ENCODE measurements around the gene IQGAP2.

IQGAP2 gene

GRCh38 chr5:76745670-76746069, 342.6 kb downstream of the IQGAP2 start:
- no peak for DNase-seq (ENCODE audit: low read depth)

- DNase-seq (ENCODE audit: low read depth) = no peak
Measured at GRCh38 chr5:76746677-76747076, 343.6 kb downstream of the IQGAP2 start.

- no peak for DNase-seq (ENCODE audit: low read depth)
Measured at GRCh38 chr5:76747706-76748105, 344.6 kb downstream of the IQGAP2 start.

GRCh38 chr5:76751291-76751690, 348.2 kb downstream of the IQGAP2 start:
- no peak for DNase-seq (ENCODE audit: low read depth)

- DNase-seq (ENCODE audit: low read depth) = no peak
Measured at GRCh38 chr5:76754668-76755078, 351.6 kb downstream of the IQGAP2 start.

GRCh38 chr5:76755779-76756637, 352.9 kb downstream of the IQGAP2 start:
- DNase-seq (ENCODE audit: low read depth) = no peak

- DNase-seq (ENCODE audit: low read depth) = no peak
Measured at GRCh38 chr5:76757049-76757448, 354.0 kb downstream of the IQGAP2 start.

Measured in activated T-helper 9 cell treated with anti-CD3 and anti-CD28 coated beads, Interleukin-2, amount 50 U/mL, for 16 hours (primary cell).